ENCODE results near the gene GLYATL3.

- no peak for TF ChIP-seq POLR2A (IDR thresholded peaks at IDR 0.05; ENCODE audit: low read depth, low read length)
- no peak for TF ChIP-seq POLR2AphosphoS5 (IDR thresholded peaks at IDR 0.05; ENCODE audit: low read depth, low read length)
- TF ChIP-seq TAF1 (IDR thresholded peaks at IDR 0.05; ENCODE audit: borderline replicate concordance, low read depth, low read length), result no peak
These were observed 46.5 kb upstream of the GLYATL3 start for GRCh38 chr6:49453221-49453620.

All from GM12892 (cell line).